Ectodermal cell (in vitro differentiated cells): ENCODE data around the gene SLC16A6.

Source experiments
- H3K27ac ChIP-seq: 2 replicates; pipeline ENCODE4 v1.7.0; 2013; ENCODE audit warnings: mild to moderate bottlenecking, low read depth, low read length; ENCODE audit not compliant: insufficient read depth, poor library complexity, severe bottlenecking
- H3K27me3 ChIP-seq: 2 replicates; pipeline ENCODE4 v1.7.0; 2013; ENCODE audit warnings: mild to moderate bottlenecking, low read length; ENCODE audit not compliant: insufficient read depth, control insufficient read depth, poor library complexity, severe bottlenecking
- H3K36me3 ChIP-seq: one replicate; pipeline ENCODE4 v1.7.0; 2013; ENCODE audit warnings: low read length; ENCODE audit not compliant: control insufficient read depth, insufficient read depth
- H3K4me1 ChIP-seq: one replicate; pipeline ENCODE4 v1.7.0; 2013; ENCODE audit warnings: low read length; ENCODE audit not compliant: control insufficient read depth, insufficient read depth
- H3K4me3 ChIP-seq: 2 replicates; pipeline ENCODE4 v1.7.0; 2013; ENCODE audit warnings: low read depth, low read length, control low read depth; ENCODE audit not compliant: insufficient read depth
- H3K9me3 ChIP-seq: 2 replicates; pipeline ENCODE4 v1.7.0; 2013; ENCODE audit warnings: mild to moderate bottlenecking, low read length, moderate library complexity; ENCODE audit not compliant: control insufficient read depth
- WGBS, 2 experiments: methylation state at CpG; one replicate each; pipeline ENCODE4 v1.1.7; 2013; ENCODE audit warnings: missing lambda C conversion rate in 2 of 2; 5-methylcytosine and 5-hydroxymethylcytosine counted together

SLC16A6 gene

GRCh38 chr17:68324114-68324513 lies 33.2 kb upstream of the SLC16A6 start:
- H3K9me3 ChIP-seq: no peaks in the 10 kb centered on the region
- H3K27ac ChIP-seq: no peak overlapping the region
- H3K36me3 ChIP-seq: no peaks in the 10 kb centered on the region
- no peak overlapping the region for H3K4me3 ChIP-seq
- no peaks in the 10 kb centered on the region for H3K4me1 ChIP-seq
- H3K27me3 ChIP-seq: no peaks in the 10 kb centered on the region
- WGBS, 2 experiments: 93 to 94% methylated on average over 10 of the region's 10 CpGs

- H3K27ac ChIP-seq: no peak overlapping the region
- H3K36me3 ChIP-seq: no peaks in the 10 kb centered on the region
- no peaks in the 10 kb centered on the region for H3K9me3 ChIP-seq
- H3K4me1 ChIP-seq: no peaks in the 10 kb centered on the region
- 77 to 78% methylated on average over 3 of the region's 3 CpGs for WGBS, 2 experiments
- H3K4me3 ChIP-seq: no peak overlapping the region
- H3K27me3 ChIP-seq: no peaks in the 10 kb centered on the region
These were observed 31.7 kb upstream of the SLC16A6 start for GRCh38 chr17:68322630-68323029.

GRCh38 chr17:68321556-68321954 lies 30.6 kb upstream of the SLC16A6 start:
- Histone ChIP-seq H3K9me3 (no peaks in the 10 kb centered on the region), H3K4me1 (no peaks in the 10 kb centered on the region), H3K4me3 (no peak overlapping the region), H3K36me3 (no peaks in the 10 kb centered on the region), H3K27me3 (no peaks in the 10 kb centered on the region), H3K27ac (no peak overlapping the region)
- 88 to 89% methylated on average over 4 of the region's 4 CpGs for WGBS, 2 experiments

GRCh38 chr17:68320943-68321555 lies 30.1 kb upstream of the SLC16A6 start:
- H3K27me3 ChIP-seq: no peaks in the 10 kb centered on the region
- WGBS, 2 experiments: 91 to 94% methylated on average over 7 of the region's 7 CpGs
- no peak overlapping the region for H3K4me3 ChIP-seq
- H3K4me1 ChIP-seq: no peaks in the 10 kb centered on the region
- H3K27ac ChIP-seq: no peak overlapping the region
- H3K9me3 ChIP-seq: no peaks in the 10 kb centered on the region
- no peaks in the 10 kb centered on the region for H3K36me3 ChIP-seq

GRCh38 chr17:68320311-68320865 lies 29.5 kb upstream of the SLC16A6 start:
- Histone ChIP-seq H3K27me3 (no peaks in the 10 kb centered on the region), H3K27ac (no peak overlapping the region), H3K9me3 (no peaks in the 10 kb centered on the region), H3K36me3 (no peaks in the 10 kb centered on the region), H3K4me3 (no peak overlapping the region), H3K4me1 (no peaks in the 10 kb centered on the region)
- 81 to 83% methylated on average over 5 of the region's 5 CpGs for WGBS, 2 experiments

DNA sequence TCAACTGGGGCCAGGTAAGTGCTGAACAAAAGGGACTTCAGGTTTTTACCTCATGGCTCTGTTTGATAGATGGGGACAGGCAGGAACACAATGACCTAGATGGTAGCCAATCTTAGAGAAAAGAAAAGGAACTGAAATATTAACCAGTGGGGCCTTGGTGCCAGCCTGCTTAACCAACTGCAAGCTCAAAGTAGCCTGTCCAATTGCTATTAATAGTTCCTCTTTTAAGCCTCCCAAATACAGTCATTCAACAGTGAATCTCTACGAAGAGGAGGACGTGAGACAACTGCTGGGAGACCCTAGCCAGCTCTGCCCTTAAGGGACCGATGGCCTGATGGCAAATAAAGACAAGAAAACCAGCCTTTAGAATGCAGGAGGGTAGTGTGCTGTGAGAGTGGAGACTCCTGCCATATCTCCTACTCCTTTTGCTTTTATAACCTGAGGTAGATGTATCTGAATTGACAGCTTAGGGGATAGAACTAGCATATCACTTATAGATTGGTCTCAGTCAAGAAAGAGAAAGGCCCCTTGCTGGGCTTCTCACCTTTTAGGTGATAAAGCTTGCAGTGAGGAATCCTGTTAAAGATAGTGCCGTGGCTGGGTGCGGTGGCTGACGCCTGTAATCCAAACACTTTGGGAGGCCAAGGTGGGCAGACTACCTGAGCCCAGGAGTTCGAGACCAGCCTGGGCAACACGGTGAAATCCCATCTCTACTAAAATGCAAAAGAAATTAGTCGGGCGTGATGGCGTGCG lies 28.7 kb upstream of the SLC16A6 start:
- Histone ChIP-seq H3K4me3 (no peak overlapping the region), H3K27ac (no peak overlapping the region), H3K4me1 (no peaks in the 10 kb centered on the region), H3K27me3 (no peaks in the 10 kb centered on the region), H3K9me3 (no peaks in the 10 kb centered on the region), H3K36me3 (no peaks in the 10 kb centered on the region)
- WGBS, 2 experiments: 89 to 92% methylated on average over 12 of the region's 12 CpGs

GRCh38 chr17:68318103-68318991 lies 27.4 kb upstream of the SLC16A6 start:
- Histone ChIP-seq H3K4me3 (no peak overlapping the region), H3K36me3 (no peaks in the 10 kb centered on the region), H3K9me3 (no peaks in the 10 kb centered on the region), H3K27ac (no peak overlapping the region), H3K27me3 (no peaks in the 10 kb centered on the region), H3K4me1 (no peaks in the 10 kb centered on the region)
- 77% methylated on average over 8 of the region's 8 CpGs for WGBS, 2 experiments

DNA sequence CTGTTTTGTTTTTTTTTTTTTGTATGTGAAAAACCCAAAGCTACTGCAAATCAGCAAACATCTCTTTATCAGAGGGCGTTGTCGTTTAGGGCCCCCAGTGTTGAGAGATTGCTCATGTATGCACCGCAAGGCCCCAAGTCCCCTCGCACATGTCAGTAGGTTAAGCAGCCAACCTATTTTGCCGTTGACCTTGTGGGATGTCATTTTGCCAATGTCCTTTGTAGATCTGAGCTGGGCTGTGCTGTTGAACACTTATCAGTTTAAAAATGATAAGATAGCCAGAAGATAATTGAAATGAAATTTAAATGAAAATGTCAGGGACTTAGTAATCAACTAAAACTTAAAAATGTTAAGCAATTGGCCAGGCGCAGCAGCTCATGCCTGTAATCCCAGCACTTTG lies 26.5 kb upstream of the SLC16A6 start:
- Histone ChIP-seq H3K27ac (no peak overlapping the region), H3K4me1 (no peaks in the 10 kb centered on the region), H3K27me3 (no peaks in the 10 kb centered on the region), H3K9me3 (no peaks in the 10 kb centered on the region), H3K4me3 (no peak overlapping the region), H3K36me3 (no peaks in the 10 kb centered on the region)
- WGBS, 2 experiments: 94 to 95% methylated on average over 6 of the region's 6 CpGs

DNA sequence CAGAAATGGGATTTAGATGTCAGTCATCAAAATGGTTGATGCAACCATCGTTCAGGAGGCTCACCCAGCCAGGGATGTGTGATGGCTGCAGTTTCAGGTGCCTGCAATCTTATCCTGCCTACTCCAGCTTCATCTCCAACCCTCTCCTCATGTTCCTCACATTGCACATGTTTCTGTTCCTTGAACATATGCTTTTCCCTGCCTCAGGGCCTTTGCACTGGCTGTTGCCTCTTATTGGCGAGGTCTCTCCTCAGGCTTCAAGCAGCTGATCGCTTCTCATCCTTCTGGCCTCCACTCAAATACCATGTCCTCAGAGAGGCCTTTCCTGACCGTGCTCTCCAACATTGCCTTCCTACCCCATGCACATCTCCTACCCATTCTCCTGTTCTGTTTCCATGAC lies 25.0 kb upstream of the SLC16A6 start:
- Histone ChIP-seq H3K4me1 (no peaks in the 10 kb centered on the region), H3K36me3 (no peaks in the 10 kb centered on the region), H3K9me3 (no peaks in the 10 kb centered on the region), H3K27me3 (no peaks in the 10 kb centered on the region), H3K27ac (no peak overlapping the region), H3K4me3 (no peak overlapping the region)
- WGBS, 2 experiments: 94 to 95% methylated on average over 4 of the region's 4 CpGs
